ENCODE measurements around the gene HNRNPU.
A peak's percentile ranks its signal among the peaks of the same experiment; 100 is the strongest.

HNRNPU gene

DNA sequence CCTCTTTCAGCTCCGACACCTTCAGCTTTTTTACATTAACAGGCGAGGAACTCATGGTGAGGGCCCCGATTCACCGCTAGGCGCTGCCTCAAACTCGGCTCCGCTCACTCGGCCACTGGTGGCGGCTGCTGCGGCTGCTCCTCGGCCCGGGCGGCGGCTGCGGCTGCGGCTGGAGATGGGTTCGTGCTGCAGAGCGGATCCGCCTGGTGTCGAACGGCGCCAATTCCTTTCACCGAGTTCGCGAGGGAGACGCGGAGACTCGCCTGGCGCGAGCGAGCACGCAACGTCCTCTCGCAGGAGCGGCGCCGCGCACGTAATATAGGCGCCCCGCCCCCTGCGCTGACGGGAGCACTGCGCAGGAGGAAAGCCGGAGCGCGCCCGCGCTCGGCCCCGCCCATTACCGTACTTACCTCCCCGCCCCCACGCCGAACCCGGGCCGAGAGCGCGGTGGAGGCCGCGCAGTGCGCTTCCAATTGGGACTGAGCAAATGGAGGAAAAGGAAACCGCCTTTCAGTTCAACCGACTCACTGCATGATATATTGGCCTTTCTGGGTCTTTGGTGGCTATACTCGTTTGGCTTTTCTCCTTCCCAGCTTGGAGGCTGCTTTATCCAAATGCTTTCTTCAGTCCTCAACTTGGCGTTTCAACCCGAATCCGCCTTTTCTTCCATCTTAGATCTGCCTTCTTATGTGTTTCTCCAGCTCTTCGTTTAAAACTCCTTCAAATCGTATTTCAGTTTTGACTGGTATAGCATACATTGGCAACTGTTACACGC is at the start of gene HNRNPU:
HNRNPU (minus strand) TSS at position 291 of the 775 bp plus-strand sequence; CDS start at position 55, 236 bp downstream.
- peak; percentile 92 to 97 for DNase-seq (ENCODE audit: low read depth in 2 of 2)

DNA sequence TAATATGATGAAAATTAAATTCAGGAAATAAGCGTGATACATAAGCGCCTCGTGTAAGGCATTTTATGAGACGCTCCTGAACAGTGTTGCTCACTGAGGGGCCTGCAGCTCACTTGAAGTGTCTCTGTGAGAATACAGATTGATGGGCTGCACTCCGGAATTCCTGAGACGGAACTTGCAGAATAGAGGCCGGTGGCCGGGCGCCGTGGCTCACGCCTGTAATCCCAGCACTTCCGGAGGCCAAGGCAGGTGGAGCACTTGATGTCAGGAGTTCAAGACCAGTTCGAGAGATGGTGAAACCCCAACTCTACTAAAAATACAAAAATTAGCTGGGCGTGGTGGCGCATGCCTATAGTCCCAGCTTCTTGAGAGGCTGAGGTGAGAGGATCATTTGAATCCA is 49.5 kb upstream of the HNRNPU start:
- DNase-seq (ENCODE audit: low read depth in 2 of 2), result no peak

DNA sequence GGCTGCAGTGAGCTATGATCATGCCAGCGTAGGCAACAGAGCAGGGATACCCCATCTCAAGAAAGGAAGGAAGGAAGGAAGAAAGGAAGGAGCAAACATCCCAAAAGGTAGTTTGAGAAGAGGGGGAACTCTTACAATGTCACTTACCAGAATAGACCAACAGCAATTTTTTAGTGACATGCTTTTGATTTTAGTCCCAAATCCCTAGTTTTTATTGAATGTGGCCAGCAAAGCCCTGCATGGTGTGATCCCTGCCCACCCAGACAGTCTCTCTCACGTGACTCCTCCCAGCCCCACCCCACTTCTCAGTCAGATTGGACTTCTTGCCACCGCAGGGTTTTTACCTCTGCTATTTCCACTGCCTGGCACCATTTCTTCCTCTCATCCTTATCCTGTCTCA is 39.8 kb upstream of the HNRNPU start:
- no peak for DNase-seq (ENCODE audit: low read depth in 2 of 2)

DNA sequence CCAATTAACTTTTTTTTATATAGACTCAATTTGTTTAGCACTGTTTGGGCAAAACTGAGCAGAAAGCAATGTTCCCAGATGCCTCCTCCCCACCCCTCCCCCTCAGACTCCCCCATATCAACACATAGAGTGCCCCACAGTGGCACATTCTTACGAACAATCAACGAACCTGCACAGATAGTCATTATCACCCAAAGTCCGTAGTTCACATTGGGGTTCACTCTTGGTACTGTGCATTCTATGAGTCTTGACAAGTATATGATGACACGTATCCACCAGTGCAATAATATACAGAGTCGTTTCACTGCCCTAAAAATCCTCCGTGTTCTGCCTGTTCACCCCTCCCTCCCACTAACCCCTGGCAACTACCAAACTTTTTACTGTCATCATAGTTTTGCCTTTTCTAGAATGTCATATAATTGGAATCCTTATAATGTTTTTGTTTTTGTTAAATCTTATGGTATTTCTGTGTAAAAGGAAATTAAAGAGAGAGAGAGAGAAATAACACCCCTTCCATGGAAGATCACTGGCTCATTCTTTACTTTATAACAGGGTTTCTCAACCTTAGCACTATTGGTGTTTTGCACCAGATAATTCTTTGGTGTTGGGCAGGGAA is 37.2 kb upstream of the HNRNPU start:
- DNase-seq (ENCODE audit: low read depth in 2 of 2), result no peak

DNA sequence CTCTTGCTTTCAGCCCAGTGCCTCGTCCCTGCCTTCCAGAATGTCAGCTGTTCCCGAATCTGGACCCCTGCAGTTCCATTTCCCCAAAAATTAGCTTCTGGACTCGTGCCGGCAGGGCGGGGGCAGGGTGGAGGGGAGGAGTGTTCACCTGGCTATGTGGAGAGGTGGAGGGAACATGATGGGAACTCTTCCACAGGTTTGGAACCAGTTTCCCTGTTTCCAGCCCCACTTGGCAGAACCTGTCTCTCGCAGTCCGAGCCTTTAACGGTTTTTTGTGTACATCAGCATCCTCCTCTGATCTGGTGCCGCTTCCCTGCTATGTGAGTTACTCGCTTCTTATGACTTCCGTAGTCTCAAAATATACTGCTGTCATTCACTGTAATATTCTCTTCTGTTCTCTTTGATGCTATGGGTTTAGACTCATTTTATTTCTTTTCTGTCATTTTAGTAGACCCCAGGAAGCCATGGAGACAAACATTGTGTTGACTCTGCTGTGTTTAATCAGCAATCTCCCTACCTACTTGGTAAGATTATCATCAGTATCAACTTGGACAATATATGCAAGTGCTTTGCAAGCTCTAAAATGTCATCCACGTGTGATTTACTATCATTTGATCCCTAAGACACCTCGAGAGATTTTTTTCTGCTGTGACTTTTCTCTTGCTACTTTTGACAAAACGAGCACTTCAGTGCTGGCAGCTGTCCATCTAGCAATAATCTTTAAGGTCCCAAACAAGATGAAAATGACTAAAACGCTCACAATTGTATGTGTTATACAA is 33.3 kb upstream of the HNRNPU start:
- no peak for DNase-seq (ENCODE audit: low read depth in 2 of 2)

DNA sequence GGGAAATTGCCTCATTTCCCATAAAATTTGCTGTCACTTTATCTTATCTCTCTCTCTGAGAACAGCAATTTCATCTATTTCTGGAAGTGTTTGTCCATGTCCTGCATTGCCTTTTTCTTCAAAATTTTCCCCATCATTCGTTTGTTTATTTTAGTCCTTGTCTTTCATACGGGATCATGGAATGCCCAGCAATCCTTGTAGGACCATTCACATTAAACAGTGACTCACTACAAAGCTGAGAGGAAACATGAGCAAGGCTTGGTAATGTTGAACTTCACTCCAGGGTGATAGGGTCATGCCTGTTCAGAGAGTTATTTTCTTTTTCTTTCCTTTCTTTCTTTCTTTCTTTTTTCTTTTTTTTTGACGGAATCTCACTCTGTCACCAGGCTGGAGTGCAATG is 32.2 kb upstream of the HNRNPU start:
- DNase-seq (ENCODE audit: low read depth in 2 of 2), result no peak

DNA sequence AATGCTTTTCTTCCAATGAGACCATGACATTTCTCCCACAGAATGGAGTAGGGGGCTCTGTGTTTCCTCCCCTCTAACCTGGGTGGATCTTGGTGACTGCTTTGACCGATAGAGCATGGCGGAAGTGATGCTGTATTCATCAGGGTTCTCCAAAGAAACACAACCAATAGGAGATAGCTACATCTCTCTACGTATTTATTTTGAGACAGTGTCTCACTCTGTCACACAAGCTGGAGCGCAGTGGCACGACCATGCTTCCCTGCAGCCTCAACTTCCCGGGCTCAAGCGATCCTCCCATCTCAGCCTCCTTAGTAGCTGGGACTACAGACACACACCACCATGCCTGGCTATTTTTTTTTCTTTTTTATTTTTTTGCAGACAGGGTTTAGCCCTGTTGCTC is 29.5 kb upstream of the HNRNPU start:
- no peak for DNase-seq (ENCODE audit: low read depth in 2 of 2)

DNA sequence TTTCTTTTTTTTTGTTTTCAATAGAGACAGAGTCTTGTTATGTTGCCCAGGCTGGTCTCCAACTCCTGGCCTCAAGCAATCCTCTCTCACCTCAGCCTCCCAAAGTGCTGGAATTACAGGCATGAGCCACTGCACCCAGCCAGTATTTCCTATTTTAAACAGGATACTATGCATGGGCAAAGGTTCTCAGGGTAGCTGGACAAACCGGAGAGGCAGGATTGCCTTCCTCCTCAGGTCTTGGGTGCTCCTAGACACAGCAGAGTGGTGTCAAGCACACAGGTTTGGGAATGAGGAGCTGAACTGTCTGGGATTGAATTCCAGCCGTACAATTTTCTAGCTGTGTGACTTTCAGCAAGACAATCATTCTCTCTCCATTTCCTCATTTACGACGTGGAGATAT is 22.9 kb upstream of the HNRNPU start:
- DNase-seq (ENCODE audit: low read depth in 2 of 2), result no peak

DNA sequence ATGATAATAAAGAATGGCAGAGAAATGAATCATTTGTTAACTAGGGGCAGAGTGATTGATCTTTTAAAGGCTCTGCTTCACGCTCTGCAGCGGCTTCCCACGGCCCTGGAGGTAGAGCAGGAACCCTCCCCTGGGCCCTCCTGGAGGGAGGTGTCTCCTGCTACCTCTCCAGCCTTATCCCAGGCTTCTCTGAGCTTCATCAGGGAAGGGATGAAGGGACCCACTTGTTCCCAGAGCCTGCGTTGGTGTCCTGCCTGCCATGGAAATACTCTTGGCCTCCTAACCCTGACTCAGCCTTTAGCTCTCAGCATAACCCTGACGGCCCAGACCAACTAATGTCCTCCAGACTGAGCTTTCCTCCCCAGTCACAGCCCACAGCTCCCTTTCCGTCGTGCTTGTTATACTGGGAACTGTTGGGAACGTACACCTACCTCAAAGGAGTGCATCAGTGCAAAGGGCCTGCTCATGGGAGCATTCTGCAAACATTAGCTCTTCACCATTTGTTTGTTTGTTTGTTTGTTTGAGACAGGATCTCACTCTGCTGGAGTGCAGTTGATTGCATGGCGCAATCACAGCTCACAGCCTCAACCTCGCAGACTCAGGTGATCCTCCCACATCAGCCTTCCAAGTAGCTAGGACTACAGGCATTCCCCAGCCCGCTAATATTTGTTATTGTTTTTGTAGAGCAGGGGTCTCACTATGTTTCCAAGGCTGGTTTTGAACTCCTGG is 17.4 kb upstream of the HNRNPU start:
- DNase-seq (ENCODE audit: low read depth in 2 of 2), result no peak

DNA sequence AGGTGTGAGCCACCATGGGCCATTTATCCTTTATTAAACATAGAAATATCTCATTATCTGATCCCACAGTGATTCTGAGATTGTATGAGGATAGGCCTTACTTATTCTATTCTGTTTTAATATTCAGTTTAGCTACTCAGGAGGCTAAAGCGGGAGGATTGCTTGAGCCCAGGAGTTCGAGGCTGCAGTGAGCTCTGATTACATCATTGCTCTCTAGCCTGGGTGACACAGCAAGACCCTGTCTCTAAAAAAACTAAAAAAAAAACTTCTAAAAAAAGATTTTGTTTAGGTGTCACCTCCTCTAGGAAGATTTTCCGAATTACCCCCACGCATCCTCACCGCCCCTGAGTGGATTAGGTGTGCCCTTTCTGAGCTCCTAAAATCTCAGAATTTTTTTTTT is 14.3 kb upstream of the HNRNPU start:
- no peak for DNase-seq (ENCODE audit: low read depth in 2 of 2)

DNA sequence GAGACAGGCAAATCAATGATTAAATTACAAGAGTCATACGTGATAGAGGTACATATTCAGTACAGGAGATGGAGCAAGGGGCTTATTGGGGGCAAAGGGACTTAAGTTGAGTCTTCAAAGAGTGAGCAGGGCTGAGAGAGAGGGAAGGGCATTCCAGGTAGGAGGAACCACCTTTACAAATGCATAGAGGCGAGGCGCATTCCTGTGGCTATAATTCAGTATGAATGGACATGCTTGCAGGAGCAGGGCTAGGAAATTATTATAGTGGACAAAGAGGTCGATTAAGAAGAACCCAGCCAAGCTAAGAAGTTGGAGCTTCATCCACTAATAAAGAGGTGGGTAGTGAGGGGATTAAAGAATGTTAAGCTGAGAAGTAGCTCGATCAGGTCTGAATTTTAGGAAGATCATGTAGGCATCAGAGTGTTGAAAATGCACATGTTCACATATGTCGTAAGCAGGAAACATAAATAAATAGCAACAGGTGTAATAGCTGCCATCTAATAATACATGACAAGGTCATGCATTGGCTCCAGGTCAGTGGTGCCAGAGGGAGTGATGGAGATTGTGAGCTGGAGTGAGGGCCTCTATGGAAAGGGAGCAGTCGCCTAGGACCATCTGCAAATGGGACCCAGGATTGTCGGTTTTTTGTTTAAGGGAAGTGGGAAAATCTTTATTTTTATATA is 12.0 kb upstream of the HNRNPU start:
- DNase-seq (ENCODE audit: low read depth in 2 of 2), result no peak

DNA sequence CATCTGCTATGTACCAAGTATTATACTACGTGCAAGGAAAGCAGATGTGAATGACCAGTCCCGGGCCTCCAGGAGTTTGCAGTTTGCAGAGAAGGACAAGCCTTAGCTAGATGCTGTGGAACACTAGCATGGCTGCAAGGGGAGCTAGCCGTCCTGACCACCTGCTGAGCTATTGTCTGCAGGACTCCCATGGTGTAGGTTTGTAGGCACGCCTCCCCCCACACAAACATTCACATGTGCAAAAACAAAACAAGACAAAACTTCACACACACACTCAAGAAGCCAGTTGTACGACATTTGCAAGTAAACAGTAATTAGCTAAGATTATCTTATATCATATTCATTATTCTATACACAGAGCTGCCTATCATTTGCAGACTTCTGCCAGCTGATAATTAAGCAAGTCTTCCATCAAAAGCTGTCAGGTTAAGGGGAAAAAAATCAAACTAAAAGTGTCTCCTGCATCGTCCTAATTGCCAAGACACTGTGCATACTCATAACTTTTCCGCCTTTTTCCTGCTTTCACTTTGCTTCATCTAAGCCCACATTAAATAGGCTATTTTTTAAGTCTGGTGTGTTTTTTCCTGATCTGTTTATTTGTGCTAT is 10.7 kb upstream of the HNRNPU start:
- no peak for DNase-seq (ENCODE audit: low read depth in 2 of 2)

DNA sequence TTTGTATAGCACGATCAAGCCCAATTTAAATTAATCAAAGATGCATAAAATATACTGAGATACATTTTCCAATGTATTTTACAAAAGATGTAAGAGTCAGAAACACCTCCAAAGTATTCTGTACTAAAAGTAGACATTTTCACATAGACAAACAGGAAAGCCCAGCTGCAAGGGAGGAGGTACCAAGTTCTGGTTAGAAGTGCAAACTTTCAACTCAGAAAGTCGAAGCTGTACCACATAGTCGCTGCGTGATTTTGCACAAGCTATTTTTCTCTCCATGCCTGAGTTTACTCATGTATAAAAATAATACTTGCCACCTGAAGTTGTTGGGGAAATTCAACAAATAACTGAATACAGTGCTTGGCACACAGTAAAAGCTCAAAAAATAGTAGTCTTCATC is 5.6 kb upstream of the HNRNPU start:
- no peak for DNase-seq (ENCODE audit: low read depth in 2 of 2)

DNA sequence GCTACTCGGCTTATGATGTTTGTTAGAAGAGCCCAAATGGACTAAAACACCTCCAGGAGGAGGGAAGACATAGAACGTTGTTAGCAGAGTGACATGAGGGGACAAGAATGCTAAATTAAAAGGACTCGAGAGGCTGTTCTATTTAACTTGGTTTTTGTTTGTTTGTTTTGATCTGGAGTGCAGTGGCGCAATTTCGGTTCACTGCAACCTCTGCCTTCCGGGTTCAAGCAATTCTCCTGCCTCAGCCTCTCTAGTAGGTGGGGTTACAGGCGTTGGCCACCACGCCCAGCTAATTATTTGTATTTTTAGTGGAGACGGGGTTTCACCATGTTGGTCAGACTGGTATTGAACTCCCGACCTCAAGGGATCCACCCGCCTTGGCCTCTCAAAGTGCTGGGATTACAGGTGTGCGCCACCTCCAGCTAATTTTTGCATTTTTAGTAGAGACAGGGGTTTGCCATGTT is 5.1 kb upstream of the HNRNPU start:
- DNase-seq (ENCODE audit: low read depth in 2 of 2), result no peak

DNA sequence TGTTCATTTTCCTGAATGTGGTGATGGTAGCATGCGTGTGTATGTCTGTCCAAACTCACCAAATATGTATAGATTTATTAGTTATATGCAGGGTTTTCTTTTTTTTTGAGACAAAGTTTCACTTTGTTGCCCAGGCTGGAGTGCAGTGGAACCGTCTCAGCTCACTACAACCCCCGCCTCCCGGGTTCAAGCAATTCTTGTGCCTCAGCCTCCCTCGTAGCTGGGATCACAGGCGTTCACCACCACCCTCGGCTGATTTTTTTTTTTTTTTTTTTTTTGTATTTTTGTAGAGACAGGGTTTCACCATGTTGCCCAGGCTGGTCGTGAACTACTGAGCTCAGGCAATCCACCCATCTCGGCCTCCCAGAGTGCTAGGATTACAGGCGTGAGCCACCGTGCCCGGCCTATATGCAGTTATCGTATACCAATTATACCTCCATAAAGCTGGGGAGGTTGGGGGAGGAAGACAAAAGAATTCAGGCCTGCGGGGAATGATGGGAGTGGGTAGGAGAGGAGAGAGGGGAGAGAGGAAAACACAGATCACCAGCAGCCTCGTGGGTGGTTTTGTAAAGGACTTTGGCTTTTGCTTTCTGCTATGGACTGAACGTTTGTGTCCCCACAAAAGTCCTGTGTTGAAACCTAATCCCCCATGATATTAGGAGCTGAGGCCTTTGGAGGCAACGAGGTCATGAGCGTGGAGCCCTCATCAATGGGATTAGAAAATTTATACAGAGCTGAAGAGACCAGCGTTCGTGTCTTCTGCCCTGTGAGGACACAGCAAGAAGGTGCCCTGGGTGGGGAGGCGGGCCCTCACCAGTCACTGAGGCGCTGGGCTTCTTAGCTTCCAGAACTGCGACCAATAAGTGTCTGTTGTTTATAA is 4.4 kb upstream of the HNRNPU start:
- DNase-seq (ENCODE audit: low read depth in 2 of 2), result no peak

DNA sequence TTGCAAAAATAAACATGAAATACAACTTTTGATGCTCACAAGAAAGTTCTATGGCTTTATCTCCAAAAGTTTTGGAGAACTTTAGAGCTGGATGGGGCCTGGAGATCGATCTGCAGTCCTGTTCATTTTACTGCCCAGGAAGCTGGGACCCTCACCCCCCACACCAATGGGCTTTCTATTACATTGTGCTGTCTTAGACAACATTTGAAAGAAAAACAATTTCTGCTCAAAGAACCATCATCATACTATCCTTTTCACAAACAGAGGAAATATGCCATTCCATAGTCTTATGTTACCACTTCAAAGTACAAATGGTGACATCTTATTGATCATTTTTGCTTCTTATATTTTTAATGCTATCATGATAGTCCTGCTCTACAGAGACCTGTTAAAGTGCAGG is 2.0 kb upstream of the HNRNPU start:
- no peak for DNase-seq (ENCODE audit: low read depth in 2 of 2)

DNA sequence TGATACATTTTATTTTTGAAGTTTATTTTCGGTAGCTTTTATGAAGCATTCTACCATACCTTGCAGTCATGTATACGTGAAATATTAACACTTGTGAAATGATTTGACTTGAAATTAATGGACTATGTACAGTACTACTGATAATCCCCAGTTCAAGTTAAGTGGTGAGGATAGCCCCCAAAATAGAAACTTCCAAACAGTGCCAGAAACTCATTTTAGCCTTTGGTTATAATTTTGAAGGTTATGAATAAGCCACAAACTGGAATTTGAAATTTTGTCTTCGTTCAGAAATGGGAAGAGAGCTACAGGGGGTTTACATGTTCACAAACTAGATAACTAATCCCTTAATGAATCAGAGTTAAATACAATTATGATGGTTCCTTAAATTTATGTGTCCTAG is 1.5 kb upstream of the HNRNPU start:
- DNase-seq (ENCODE audit: low read depth in 2 of 2), result no peak

DNA sequence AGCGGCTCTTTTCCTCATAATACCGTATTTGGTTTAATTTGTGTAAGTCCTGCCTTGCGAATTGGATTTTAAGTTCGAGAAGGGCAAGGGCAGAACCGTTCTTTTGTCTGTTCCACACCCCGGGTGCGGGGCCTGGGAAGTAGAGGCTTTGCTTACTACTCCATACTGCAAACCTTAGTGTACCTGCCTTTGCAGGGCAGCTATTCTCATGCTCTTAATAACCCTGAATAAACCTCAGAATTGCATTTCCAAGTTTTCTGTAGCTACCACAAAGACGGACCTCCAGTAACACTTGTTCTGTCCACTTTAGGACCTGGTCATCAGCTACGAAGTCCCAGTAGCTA is 657 bp upstream of the HNRNPU start:
- peak; percentile 10 to 14 for DNase-seq (ENCODE audit: low read depth in 2 of 2)

DNA sequence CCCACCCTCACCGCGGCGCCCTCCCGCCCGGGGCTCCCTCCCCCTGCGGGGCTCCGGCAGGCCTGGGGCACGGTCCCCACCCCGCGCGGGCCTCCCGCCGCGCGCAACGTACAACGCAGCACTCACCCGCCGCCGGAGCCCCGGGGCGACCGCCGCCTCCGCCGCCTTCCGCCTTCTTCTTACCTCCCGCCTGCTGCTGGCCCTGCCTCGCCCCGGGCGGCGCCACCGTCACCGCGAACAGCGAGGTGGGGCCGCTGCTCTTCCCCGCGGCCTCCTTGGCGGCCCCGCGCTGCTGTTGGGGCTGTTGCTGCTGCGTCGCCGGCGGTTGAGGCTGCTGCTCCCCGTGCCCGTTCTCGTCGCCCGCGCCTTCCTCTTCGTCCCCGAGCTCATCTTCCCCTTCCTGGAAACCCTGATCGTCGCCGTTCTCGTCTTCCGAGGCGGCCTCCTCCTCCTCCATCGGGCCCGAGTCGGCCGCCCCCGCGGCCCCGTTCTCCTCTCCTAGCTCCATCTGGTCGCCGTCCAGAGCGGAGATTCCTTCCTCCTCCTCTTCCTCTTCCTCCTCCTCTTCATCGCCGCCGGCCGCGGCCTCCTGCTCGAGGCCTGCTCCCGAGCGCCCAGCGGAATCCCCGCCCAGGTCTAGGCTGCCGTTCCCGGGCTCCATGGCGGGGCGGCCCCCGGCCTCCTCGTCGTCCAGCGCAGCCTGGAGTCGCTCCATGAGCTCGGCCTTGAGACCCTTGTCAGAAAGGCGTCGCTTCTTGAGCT is 671 bp downstream of the HNRNPU start:
- peak; percentile 32 to 36 for DNase-seq (ENCODE audit: low read depth in 2 of 2)
